HG02623 (cell line): Measurements from ENCODE around the gene CACNG7.

Experiments used
- ATAC-seq: cut with Tn5 transposase; IDR thresholded peaks from one replicate; pipeline ENCODE4 v1.9.1; 2021; ENCODE audit warnings: moderate library complexity; ENCODE audit not compliant: unreplicated experiment

CACNG7 gene

GRCh38 chr19:53878776-53879139 is 30.3 kb upstream of the CACNG7 start:
- ATAC-seq: no peak

- peak; percentile 81 for ATAC-seq
Measured at GRCh38 chr19:53879140-53880081, 29.7 kb upstream of the CACNG7 start.

- no peak for ATAC-seq
Measured at GRCh38 chr19:53880711-53881481, 28.2 kb upstream of the CACNG7 start.

- ATAC-seq: no peak
Measured at GRCh38 chr19:53881482-53882390, 27.3 kb upstream of the CACNG7 start, which contains the start of gene PRKCG. Gene PRKCG (plus strand): TSS chr19:53882197. CDS start chr19:53882495, 298 bp downstream.

- ATAC-seq: no peak
Measured at GRCh38 chr19:53882391-53883050, 26.6 kb upstream of the CACNG7 start.

- no peak for ATAC-seq
Measured at GRCh38 chr19:53883231-53883661, 25.8 kb upstream of the CACNG7 start.

GRCh38 chr19:53883741-53884140 is 25.3 kb upstream of the CACNG7 start:
- ATAC-seq: no peak

- ATAC-seq: no peak
Measured at GRCh38 chr19:53884256-53884655, 24.8 kb upstream of the CACNG7 start.

- no peak for ATAC-seq
Measured at GRCh38 chr19:53885036-53885435, 24.0 kb upstream of the CACNG7 start.

GRCh38 chr19:53892301-53892980 is 16.6 kb upstream of the CACNG7 start:
- ATAC-seq: no peak

- no peak for ATAC-seq
Measured at GRCh38 chr19:53892981-53893325, 16.1 kb upstream of the CACNG7 start.

GRCh38 chr19:53894707-53895106 is 14.4 kb upstream of the CACNG7 start:
- no peak for ATAC-seq

GRCh38 chr19:53896682-53897081 is 12.4 kb upstream of the CACNG7 start:
- ATAC-seq: no peak

GRCh38 chr19:53897459-53897858 is 11.6 kb upstream of the CACNG7 start:
- ATAC-seq: no peak

- no peak for ATAC-seq
Measured at GRCh38 chr19:53898166-53898565, 10.9 kb upstream of the CACNG7 start.

GRCh38 chr19:53898636-53899341 is 10.3 kb upstream of the CACNG7 start:
- ATAC-seq: no peak

GRCh38 chr19:53900191-53900860 is 8.8 kb upstream of the CACNG7 start:
- ATAC-seq: no peak

- ATAC-seq: no peak
Measured at GRCh38 chr19:53903055-53903680, 5.9 kb upstream of the CACNG7 start.
